Astrocyte (in vitro differentiated cells and primary cell): Measurements from ENCODE around the gene SRC. TPM values are rescaled to one million over a fixed set of nuclear protein-coding genes. Genes with fewer than 3 reads are reported as not detected.

Experiments used
- DNase-seq: peaks from one replicate; pipeline ENCODE4 v3.0.0-alpha.2; 2010; ENCODE audit warnings: low read depth
- FAIRE-seq: peaks from 2 replicates; lab custom pipeline; 2011; peaks lifted over from hg19 to GRCh38; lab: Jason Lieb, UNC
- H2AFZ ChIP-seq: 2 replicates; pipeline ENCODE4 v1.6.0; 2012; ENCODE audit warnings: low read depth, low read length, inconsistent platforms
- H3K27ac ChIP-seq: 2 replicates; pipeline ENCODE4 v1.5.1; 2011; ENCODE audit warnings: low read depth, low read length, inconsistent platforms
- H3K27me3 ChIP-seq: 2 replicates; pipeline ENCODE4 v1.6.0; 2011; ENCODE audit warnings: low read length, inconsistent platforms; ENCODE audit not compliant: insufficient read depth
- H3K36me3 ChIP-seq: 2 replicates; pipeline ENCODE4 v1.5.1; 2011; ENCODE audit warnings: low read length, inconsistent platforms; ENCODE audit not compliant: insufficient read depth
- H3K4me1 ChIP-seq: 2 replicates; pipeline ENCODE4 v1.5.1; 2011; ENCODE audit warnings: low read length, inconsistent platforms; ENCODE audit not compliant: insufficient read depth
- H3K4me2 ChIP-seq: 2 replicates; pipeline ENCODE4 v1.6.0; 2012; ENCODE audit warnings: low read length, inconsistent platforms
- H3K4me3 ChIP-seq: 2 replicates; pipeline ENCODE4 v1.5.1; 2011; ENCODE audit warnings: low read depth, mild to moderate bottlenecking, low read length, inconsistent platforms; ENCODE audit not compliant: insufficient read depth
- H3K79me2 ChIP-seq: 2 replicates; pipeline ENCODE4 v1.6.0; 2012; ENCODE audit warnings: mild to moderate bottlenecking, low read length, inconsistent platforms; ENCODE audit not compliant: insufficient read depth
- H3K9ac ChIP-seq: 2 replicates; pipeline ENCODE4 v1.6.0; 2012; ENCODE audit warnings: mild to moderate bottlenecking, low read length, inconsistent platforms
- H3K9me3 ChIP-seq: 2 replicates; pipeline ENCODE4 v1.5.1; 2012; ENCODE audit warnings: low read depth, mild to moderate bottlenecking, low read length, inconsistent platforms; ENCODE audit not compliant: insufficient read depth
- H4K20me1 ChIP-seq: 2 replicates; pipeline ENCODE4 v1.6.0; 2012; ENCODE audit warnings: low read length, inconsistent platforms; ENCODE audit not compliant: insufficient read depth
- H3K27ac Mint-ChIP-seq: one replicate; pipeline ENCODE4 v1.8.0; 2021; ENCODE audit warnings: mild to moderate bottlenecking, mixed read lengths; ENCODE audit not compliant: unreplicated experiment
- H3K27me3 Mint-ChIP-seq: one replicate; pipeline ENCODE4 v1.8.0; 2021; ENCODE audit warnings: low read depth, mixed read lengths; ENCODE audit not compliant: unreplicated experiment
- H3K36me3 Mint-ChIP-seq: one replicate; pipeline ENCODE4 v1.8.0; 2021; ENCODE audit warnings: low read depth, mixed read lengths; ENCODE audit not compliant: unreplicated experiment
- H3K4me1 Mint-ChIP-seq: one replicate; pipeline ENCODE4 v1.8.0; 2021; ENCODE audit warnings: low read depth, mixed read lengths; ENCODE audit not compliant: unreplicated experiment
- H3K4me3 Mint-ChIP-seq: one replicate; pipeline ENCODE4 v1.8.0; 2021; ENCODE audit warnings: mild to moderate bottlenecking, moderate library complexity, mixed read lengths; ENCODE audit not compliant: unreplicated experiment
- H3K9me3 Mint-ChIP-seq: one replicate; pipeline ENCODE4 v1.8.0; 2021; ENCODE audit warnings: mild to moderate bottlenecking, mixed read lengths; ENCODE audit not compliant: unreplicated experiment
- EZH2 ChIP-seq: IDR thresholded peaks from 2 replicates; pipeline ENCODE4 v1.6.1; 2012; ENCODE audit warnings: mild to moderate bottlenecking, low read length, inconsistent platforms; ENCODE audit not compliant: insufficient read depth
- total RNA-seq: library from RNA; stranded (reverse); gene quantifications from 2 replicates; pipeline ENCODE4 v1.2.1, GENCODE V29; 2021
- TF ChIP-seq, protein P1 (sequence below): IDR thresholded peaks from 2 replicates; pipeline ENCODE4 v1.5.1; 2011; ENCODE audit warnings: low read depth, mild to moderate bottlenecking, inconsistent platforms, low read length, moderate library complexity; ENCODE audit not compliant: insufficient read depth

The SRC gene
- total RNA-seq, 1 donor from 2014 or later = 33.4 TPM

- FAIRE-seq = no peak
Observed at GRCh38 chr20:37445041-37445440, 99.1 kb downstream of the SRC start.

GRCh38 chr20:37446286-37447032 lies 100.5 kb downstream of the SRC start:
- Histone ChIP-seq H3K9ac (no peak overlapping the region), H4K20me1 (no peaks in the 10 kb centered on the region), H3K36me3 (no peaks in the 10 kb centered on the region), H2AFZ (no peak overlapping the region), H3K79me2 (no peaks in the 10 kb centered on the region), H3K4me2 (no peak overlapping the region), H3K27ac (no peak overlapping the region), H3K27me3 (peaks cover 2% of the 10 kb centered on the region), H3K4me1 (no peaks in the 10 kb centered on the region), H3K4me3 (no peak overlapping the region), H3K9me3 (no peaks in the 10 kb centered on the region)
- Mint-ChIP-seq H3K27ac (no peak overlapping the region), H3K36me3 (no peaks in the 10 kb centered on the region), H3K4me1 (no peaks in the 10 kb centered on the region), H3K9me3 (no peaks in the 10 kb centered on the region), H3K27me3 (peaks cover 22% of the 10 kb centered on the region), H3K4me3 (no peak overlapping the region)
- FAIRE-seq (no peak), DNase-seq (no peak)
- TF ChIP-seq EZH2 = no peak
- TF ChIP-seq, protein P1, sequence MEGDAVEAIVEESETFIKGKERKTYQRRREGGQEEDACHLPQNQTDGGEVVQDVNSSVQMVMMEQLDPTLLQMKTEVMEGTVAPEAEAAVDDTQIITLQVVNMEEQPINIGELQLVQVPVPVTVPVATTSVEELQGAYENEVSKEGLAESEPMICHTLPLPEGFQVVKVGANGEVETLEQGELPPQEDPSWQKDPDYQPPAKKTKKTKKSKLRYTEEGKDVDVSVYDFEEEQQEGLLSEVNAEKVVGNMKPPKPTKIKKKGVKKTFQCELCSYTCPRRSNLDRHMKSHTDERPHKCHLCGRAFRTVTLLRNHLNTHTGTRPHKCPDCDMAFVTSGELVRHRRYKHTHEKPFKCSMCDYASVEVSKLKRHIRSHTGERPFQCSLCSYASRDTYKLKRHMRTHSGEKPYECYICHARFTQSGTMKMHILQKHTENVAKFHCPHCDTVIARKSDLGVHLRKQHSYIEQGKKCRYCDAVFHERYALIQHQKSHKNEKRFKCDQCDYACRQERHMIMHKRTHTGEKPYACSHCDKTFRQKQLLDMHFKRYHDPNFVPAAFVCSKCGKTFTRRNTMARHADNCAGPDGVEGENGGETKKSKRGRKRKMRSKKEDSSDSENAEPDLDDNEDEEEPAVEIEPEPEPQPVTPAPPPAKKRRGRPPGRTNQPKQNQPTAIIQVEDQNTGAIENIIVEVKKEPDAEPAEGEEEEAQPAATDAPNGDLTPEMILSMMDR = no peak

More at GRCh38 chr20:37445041-37445440, 99.1 kb downstream of the SRC start:
- Mint-ChIP-seq H3K4me3 (no peak overlapping the region), H3K9me3 (no peaks in the 10 kb centered on the region), H3K36me3 (no peaks in the 10 kb centered on the region), H3K27ac (no peak overlapping the region), H3K4me1 (no peaks in the 10 kb centered on the region), H3K27me3 (peaks cover 26% of the 10 kb centered on the region)
- Histone ChIP-seq H3K9ac (no peak overlapping the region), H3K27me3 (peaks cover 4% of the 10 kb centered on the region), H3K36me3 (no peaks in the 10 kb centered on the region), H3K4me2 (no peak overlapping the region), H3K27ac (no peak overlapping the region), H4K20me1 (no peaks in the 10 kb centered on the region), H3K79me2 (no peaks in the 10 kb centered on the region), H3K4me3 (no peak overlapping the region), H3K4me1 (no peaks in the 10 kb centered on the region), H2AFZ (no peak overlapping the region), H3K9me3 (no peaks in the 10 kb centered on the region)
- DNase-seq = no peak
- no peak for TF ChIP-seq EZH2
- TF ChIP-seq, protein P1 = no peak

- no peaks in the 10 kb centered on the region for H3K4me1 Mint-ChIP-seq
- H3K9me3 ChIP-seq = no peaks in the 10 kb centered on the region
- H3K9me3 Mint-ChIP-seq = no peaks in the 10 kb centered on the region
- H3K4me2 ChIP-seq = no peak overlapping the region
- TF ChIP-seq, protein P1 = no peak
- no peak for TF ChIP-seq EZH2
- DNase-seq (no peak), FAIRE-seq (no peak)
- no peaks in the 10 kb centered on the region for H3K36me3 ChIP-seq
- peaks cover 22% of the 10 kb centered on the region for H3K27me3 Mint-ChIP-seq
- no peak overlapping the region for H3K4me3 ChIP-seq
- H3K36me3 Mint-ChIP-seq = no peaks in the 10 kb centered on the region
- no peaks in the 10 kb centered on the region for H3K79me2 ChIP-seq
- H3K4me1 ChIP-seq = no peaks in the 10 kb centered on the region
- no peak overlapping the region for H3K27ac ChIP-seq
- no peaks in the 10 kb centered on the region for H4K20me1 ChIP-seq
- no peak overlapping the region for H3K27ac Mint-ChIP-seq
- H3K27me3 ChIP-seq = peaks cover 4% of the 10 kb centered on the region
- no peak overlapping the region for H2AFZ ChIP-seq
- H3K9ac ChIP-seq = no peak overlapping the region
- no peak overlapping the region for H3K4me3 Mint-ChIP-seq
Observed at GRCh38 chr20:37447688-37448087, 101.7 kb downstream of the SRC start.
